ENCODE data around the gene NDUFB8.

The NDUFB8 gene

GRCh38 chr10:100502926-100503494, 26.7 kb downstream of the NDUFB8 start:
- H3K4ac ChIP-seq (ENCODE audit: low read depth, low read length): no peak overlapping the region
- no CpG with 5 or more reads among the region's 1 CpG for WGBS (ENCODE audit: extremely low coverage, insufficient coverage, low lambda C conversion rate)
- no peak overlapping the region for H3K23ac ChIP-seq (ENCODE audit: low read length)

GRCh38 chr10:100501423-100501822, 28.2 kb downstream of the NDUFB8 start:
- H4K8ac ChIP-seq (ENCODE audit: low read depth, low read length): no peak overlapping the region
- H2BK5ac ChIP-seq (ENCODE audit: low read length): no peak overlapping the region
- no peak overlapping the region for H3K18ac ChIP-seq (ENCODE audit: low read length)
- no peak overlapping the region for H3K4me2 ChIP-seq (ENCODE audit: low read length)
- H3K79me2 ChIP-seq (ENCODE audit: control insufficient read depth, insufficient read depth, low read length): no peaks in the 10 kb centered on the region
- no peak overlapping the region for H2BK120ac ChIP-seq (ENCODE audit: low read depth, low read length)
- H3K27ac ChIP-seq (ENCODE audit: low read depth, low read length): no peak overlapping the region
- H2BK15ac ChIP-seq (replicated peaks; ENCODE audit: low read depth): no peak overlapping the region
- no peak overlapping the region for H3K23ac ChIP-seq (ENCODE audit: low read length)
- H3K36me3 ChIP-seq (ENCODE audit: control insufficient read depth, insufficient read depth, low read length): no peaks in the 10 kb centered on the region
- no peak overlapping the region for H2AK5ac ChIP-seq (ENCODE audit: low read length)
- H3K9ac ChIP-seq (ENCODE audit: low read length): no peak overlapping the region
- no peak overlapping the region for H3K56ac ChIP-seq (ENCODE audit: low read length)
- no peaks in the 10 kb centered on the region for H3K27me3 ChIP-seq (ENCODE audit: insufficient read depth, low read length, poor library complexity)
- H4K5ac ChIP-seq (ENCODE audit: low read length): no peak overlapping the region
- H3K79me1 ChIP-seq (ENCODE audit: low read length): no peaks in the 10 kb centered on the region
- no peak for DNase-seq
- H3K4ac ChIP-seq (ENCODE audit: low read depth, low read length): no peak overlapping the region
- no peak overlapping the region for H3K4me3 ChIP-seq (ENCODE audit: low read length)
- H3K4me1 ChIP-seq (ENCODE audit: control insufficient read depth, low read depth, low read length): no peaks in the 10 kb centered on the region

More at GRCh38 chr10:100502926-100503494, 26.7 kb downstream of the NDUFB8 start:
- no peak overlapping the region for H3K27ac ChIP-seq (ENCODE audit: low read depth, low read length)
- no peak overlapping the region for H2BK120ac ChIP-seq (ENCODE audit: low read depth, low read length)
- no peaks in the 10 kb centered on the region for H3K27me3 ChIP-seq (ENCODE audit: insufficient read depth, low read length, poor library complexity)
- H3K79me2 ChIP-seq (ENCODE audit: control insufficient read depth, insufficient read depth, low read length): no peaks in the 10 kb centered on the region
- no peak overlapping the region for H2BK5ac ChIP-seq (ENCODE audit: low read length)
- no peaks in the 10 kb centered on the region for H3K4me1 ChIP-seq (ENCODE audit: control insufficient read depth, low read depth, low read length)
- no peak overlapping the region for H2BK15ac ChIP-seq (replicated peaks; ENCODE audit: low read depth)
- H3K9ac ChIP-seq (ENCODE audit: low read length): no peak overlapping the region
- H3K4me3 ChIP-seq (ENCODE audit: low read length): no peak overlapping the region
- no peak overlapping the region for H3K56ac ChIP-seq (ENCODE audit: low read length)
- no peak overlapping the region for H2AK5ac ChIP-seq (ENCODE audit: low read length)
- H3K36me3 ChIP-seq (ENCODE audit: control insufficient read depth, insufficient read depth, low read length): no peaks in the 10 kb centered on the region
- H3K79me1 ChIP-seq (ENCODE audit: low read length): no peaks in the 10 kb centered on the region
- H4K8ac ChIP-seq (ENCODE audit: low read depth, low read length): no peak overlapping the region
- no peak overlapping the region for H3K18ac ChIP-seq (ENCODE audit: low read length)
- no peak overlapping the region for H3K4me2 ChIP-seq (ENCODE audit: low read length)
- no peak for DNase-seq
- no peak overlapping the region for H4K5ac ChIP-seq (ENCODE audit: low read length)

GRCh38 chr10:100498059-100498458, 31.6 kb downstream of the NDUFB8 start:
- H3K4ac ChIP-seq (ENCODE audit: low read depth, low read length): no peak overlapping the region
- no peak overlapping the region for H2BK15ac ChIP-seq (replicated peaks; ENCODE audit: low read depth)
- no peak overlapping the region for H3K4me2 ChIP-seq (ENCODE audit: low read length)
- H3K27ac ChIP-seq (ENCODE audit: low read depth, low read length): no peak overlapping the region
- no peak overlapping the region for H3K4me3 ChIP-seq (ENCODE audit: low read length)
- no peak overlapping the region for H2AK5ac ChIP-seq (ENCODE audit: low read length)
- no CpG with 5 or more reads among the region's 4 CpGs for WGBS (ENCODE audit: extremely low coverage, insufficient coverage, low lambda C conversion rate)
- no peak for DNase-seq
- H3K23ac ChIP-seq (ENCODE audit: low read length): no peak overlapping the region
- no peaks in the 10 kb centered on the region for H3K36me3 ChIP-seq (ENCODE audit: control insufficient read depth, insufficient read depth, low read length)
- no peak overlapping the region for H3K9ac ChIP-seq (ENCODE audit: low read length)
- H2BK120ac ChIP-seq (ENCODE audit: low read depth, low read length): no peak overlapping the region
- H3K27me3 ChIP-seq (ENCODE audit: insufficient read depth, low read length, poor library complexity): no peaks in the 10 kb centered on the region
- no peak overlapping the region for H2BK5ac ChIP-seq (ENCODE audit: low read length)
- H3K79me1 ChIP-seq (ENCODE audit: low read length): no peaks in the 10 kb centered on the region
- no peak overlapping the region for H4K8ac ChIP-seq (ENCODE audit: low read depth, low read length)
- H3K18ac ChIP-seq (ENCODE audit: low read length): no peak overlapping the region
- no peaks in the 10 kb centered on the region for H3K4me1 ChIP-seq (ENCODE audit: control insufficient read depth, low read depth, low read length)
- H3K79me2 ChIP-seq (ENCODE audit: control insufficient read depth, insufficient read depth, low read length): no peaks in the 10 kb centered on the region
- no peak overlapping the region for H4K5ac ChIP-seq (ENCODE audit: low read length)
- no peak overlapping the region for H3K56ac ChIP-seq (ENCODE audit: low read length)

- no peak for DNase-seq
- Histone ChIP-seq H3K4ac (ENCODE audit: low read depth, low read length) (no peak overlapping the region), H3K23ac (ENCODE audit: low read length) (no peak overlapping the region), H3K4me3 (ENCODE audit: low read length) (no peak overlapping the region), H3K36me3 (ENCODE audit: control insufficient read depth, insufficient read depth, low read length) (no peaks in the 10 kb centered on the region), H2BK5ac (ENCODE audit: low read length) (no peak overlapping the region), H3K79me1 (ENCODE audit: low read length) (no peaks in the 10 kb centered on the region), H3K56ac (ENCODE audit: low read length) (no peak overlapping the region), H4K5ac (ENCODE audit: low read length) (no peak overlapping the region), H3K27me3 (ENCODE audit: insufficient read depth, low read length, poor library complexity) (no peaks in the 10 kb centered on the region), H3K18ac (ENCODE audit: low read length) (no peak overlapping the region), H3K4me1 (ENCODE audit: control insufficient read depth, low read depth, low read length) (no peaks in the 10 kb centered on the region), H3K79me2 (ENCODE audit: control insufficient read depth, insufficient read depth, low read length) (no peaks in the 10 kb centered on the region), H4K8ac (ENCODE audit: low read depth, low read length) (no peak overlapping the region), H3K4me2 (ENCODE audit: low read length) (no peak overlapping the region), H3K9ac (ENCODE audit: low read length) (no peak overlapping the region), H3K27ac (ENCODE audit: low read depth, low read length) (no peak overlapping the region), H2BK15ac (replicated peaks; ENCODE audit: low read depth) (no peak overlapping the region), H2BK120ac (ENCODE audit: low read depth, low read length) (no peak overlapping the region), H2AK5ac (ENCODE audit: low read length) (no peak overlapping the region)
- no CpG with 5 or more reads among the region's 2 CpGs for WGBS (ENCODE audit: extremely low coverage, insufficient coverage, low lambda C conversion rate)
Observed at GRCh38 chr10:100496567-100496966, 33.1 kb downstream of the NDUFB8 start.

GRCh38 chr10:100490531-100490930, 39.1 kb downstream of the NDUFB8 start:
- no peaks in the 10 kb centered on the region for H3K79me2 ChIP-seq (ENCODE audit: control insufficient read depth, insufficient read depth, low read length)
- no peaks in the 10 kb centered on the region for H3K36me3 ChIP-seq (ENCODE audit: control insufficient read depth, insufficient read depth, low read length)
- H3K9ac ChIP-seq (ENCODE audit: low read length): no peak overlapping the region
- no peak overlapping the region for H3K27ac ChIP-seq (ENCODE audit: low read depth, low read length)
- H3K27me3 ChIP-seq (ENCODE audit: insufficient read depth, low read length, poor library complexity): no peaks in the 10 kb centered on the region
- no peaks in the 10 kb centered on the region for H3K4me1 ChIP-seq (ENCODE audit: control insufficient read depth, low read depth, low read length)
- no peak overlapping the region for H3K18ac ChIP-seq (ENCODE audit: low read length)
- no peak for DNase-seq
- no peak overlapping the region for H3K4me2 ChIP-seq (ENCODE audit: low read length)
- no peak overlapping the region for H3K4ac ChIP-seq (ENCODE audit: low read depth, low read length)
- no peak overlapping the region for H3K56ac ChIP-seq (ENCODE audit: low read length)
- no peaks in the 10 kb centered on the region for H3K79me1 ChIP-seq (ENCODE audit: low read length)
- H3K23ac ChIP-seq (ENCODE audit: low read length): no peak overlapping the region
- no peak overlapping the region for H3K4me3 ChIP-seq (ENCODE audit: low read length)
- H2BK5ac ChIP-seq (ENCODE audit: low read length): no peak overlapping the region
- H2AK5ac ChIP-seq (ENCODE audit: low read length): no peak overlapping the region
- H4K5ac ChIP-seq (ENCODE audit: low read length): no peak overlapping the region
- no peak overlapping the region for H2BK120ac ChIP-seq (ENCODE audit: low read depth, low read length)
- no CpG with 5 or more reads among the region's 2 CpGs for WGBS (ENCODE audit: extremely low coverage, insufficient coverage, low lambda C conversion rate)
- H4K8ac ChIP-seq (ENCODE audit: low read depth, low read length): no peak overlapping the region
- H2BK15ac ChIP-seq (replicated peaks; ENCODE audit: low read depth): no peak overlapping the region

- Histone ChIP-seq H4K5ac (ENCODE audit: low read length) (no peak overlapping the region), H2BK120ac (ENCODE audit: low read depth, low read length) (no peak overlapping the region), H3K4ac (ENCODE audit: low read depth, low read length) (no peak overlapping the region), H3K79me2 (ENCODE audit: control insufficient read depth, insufficient read depth, low read length) (no peaks in the 10 kb centered on the region), H3K56ac (ENCODE audit: low read length) (no peak overlapping the region), H3K27me3 (ENCODE audit: insufficient read depth, low read length, poor library complexity) (peaks cover 1% of the 10 kb centered on the region), H2BK5ac (ENCODE audit: low read length) (no peak overlapping the region), H3K4me2 (ENCODE audit: low read length) (no peak overlapping the region), H3K18ac (ENCODE audit: low read length) (no peak overlapping the region), H2BK15ac (replicated peaks; ENCODE audit: low read depth) (no peak overlapping the region), H3K36me3 (ENCODE audit: control insufficient read depth, insufficient read depth, low read length) (no peaks in the 10 kb centered on the region), H3K23ac (ENCODE audit: low read length) (no peak overlapping the region), H4K8ac (ENCODE audit: low read depth, low read length) (no peak overlapping the region), H2AK5ac (ENCODE audit: low read length) (no peak overlapping the region), H3K9ac (ENCODE audit: low read length) (no peak overlapping the region), H3K79me1 (ENCODE audit: low read length) (no peaks in the 10 kb centered on the region), H3K27ac (ENCODE audit: low read depth, low read length) (no peak overlapping the region), H3K4me3 (ENCODE audit: low read length) (no peak overlapping the region), H3K4me1 (ENCODE audit: control insufficient read depth, low read depth, low read length) (peaks cover 3% of the 10 kb centered on the region)
- WGBS (ENCODE audit: extremely low coverage, insufficient coverage, low lambda C conversion rate): no CpG with 5 or more reads among the region's 5 CpGs
- no peak for DNase-seq
Observed at GRCh38 chr10:100489396-100489795, 40.3 kb downstream of the NDUFB8 start.
